ENCODE results near the gene NCR1.
"Not testable (repeated sequence)": the region's sequence is repeated elsewhere in the genome, so short reads cannot be mapped to it uniquely, and the experiment has no call there.

Gene NCR1

GRCh38 chr19:54923276-54923675, 17.3 kb downstream of the NCR1 start:
- TF ChIP-seq, protein P1, sequence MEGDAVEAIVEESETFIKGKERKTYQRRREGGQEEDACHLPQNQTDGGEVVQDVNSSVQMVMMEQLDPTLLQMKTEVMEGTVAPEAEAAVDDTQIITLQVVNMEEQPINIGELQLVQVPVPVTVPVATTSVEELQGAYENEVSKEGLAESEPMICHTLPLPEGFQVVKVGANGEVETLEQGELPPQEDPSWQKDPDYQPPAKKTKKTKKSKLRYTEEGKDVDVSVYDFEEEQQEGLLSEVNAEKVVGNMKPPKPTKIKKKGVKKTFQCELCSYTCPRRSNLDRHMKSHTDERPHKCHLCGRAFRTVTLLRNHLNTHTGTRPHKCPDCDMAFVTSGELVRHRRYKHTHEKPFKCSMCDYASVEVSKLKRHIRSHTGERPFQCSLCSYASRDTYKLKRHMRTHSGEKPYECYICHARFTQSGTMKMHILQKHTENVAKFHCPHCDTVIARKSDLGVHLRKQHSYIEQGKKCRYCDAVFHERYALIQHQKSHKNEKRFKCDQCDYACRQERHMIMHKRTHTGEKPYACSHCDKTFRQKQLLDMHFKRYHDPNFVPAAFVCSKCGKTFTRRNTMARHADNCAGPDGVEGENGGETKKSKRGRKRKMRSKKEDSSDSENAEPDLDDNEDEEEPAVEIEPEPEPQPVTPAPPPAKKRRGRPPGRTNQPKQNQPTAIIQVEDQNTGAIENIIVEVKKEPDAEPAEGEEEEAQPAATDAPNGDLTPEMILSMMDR (IDR thresholded peaks at IDR 0.05; ENCODE audit: low read depth, low read length, missing control alignments), result no peak
- no peak for DNase-seq
- no peaks in the 10 kb centered on the region for H3K36me3 ChIP-seq (replicated peaks)

GRCh38 chr19:54928299-54928698, 22.4 kb downstream of the NCR1 start:
- no peaks in the 10 kb centered on the region for H3K27me3 ChIP-seq (replicated peaks)
- TF ChIP-seq, protein P1 (IDR thresholded peaks at IDR 0.05; ENCODE audit: low read depth, low read length, missing control alignments), result no peak
- no peaks in the 10 kb centered on the region for H3K36me3 ChIP-seq (replicated peaks)
- no peak overlapping the region for H3K27ac ChIP-seq
- no peak overlapping the region for H3K4me3 ChIP-seq (ENCODE audit: low read depth, low read length)
- DNase-seq, result no peak
- in situ Hi-C loops (cut with HindIII; ENCODE audit: low pct_ligation_motif_present, low sequenced_read_pairs), result no loop called here

More at GRCh38 chr19:54923276-54923675, 17.3 kb downstream of the NCR1 start:
- in situ Hi-C loops (cut with HindIII; ENCODE audit: low pct_ligation_motif_present, low sequenced_read_pairs), result no loop called here
- H3K27me3 ChIP-seq (replicated peaks), result no peaks in the 10 kb centered on the region
- H3K4me3 ChIP-seq (ENCODE audit: low read depth, low read length), result no peak overlapping the region
- H3K27ac ChIP-seq, result no peak overlapping the region

DNA sequence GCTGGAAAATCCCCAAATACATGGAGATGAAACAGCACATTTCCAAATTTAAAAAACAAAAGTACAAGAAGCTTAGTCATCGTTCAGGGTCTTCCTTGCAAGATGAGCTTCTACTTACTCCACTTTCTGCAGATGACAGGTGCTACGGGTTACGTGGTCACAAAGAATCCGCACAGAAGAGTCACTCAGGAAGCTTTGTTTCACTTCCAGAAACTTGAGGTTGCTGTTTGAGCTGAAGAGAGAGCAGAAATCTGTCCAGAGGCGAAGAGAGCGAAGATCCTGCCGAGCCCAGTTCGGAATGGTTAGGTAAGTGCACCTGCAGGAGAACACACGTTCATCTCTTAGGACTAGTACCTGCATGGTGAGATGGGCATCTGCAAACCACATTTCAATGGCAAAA, 32.0 kb downstream of the NCR1 start:
- TF ChIP-seq, protein P1 (IDR thresholded peaks at IDR 0.05; ENCODE audit: low read depth, low read length, missing control alignments), result no peak
- Histone ChIP-seq H3K4me3 (ENCODE audit: low read depth, low read length) (no peak overlapping the region), H3K27me3 (replicated peaks) (no peaks in the 10 kb centered on the region), H3K36me3 (replicated peaks) (no peaks in the 10 kb centered on the region), H3K27ac (no peak overlapping the region)
- in situ Hi-C loops (cut with HindIII; ENCODE audit: low pct_ligation_motif_present, low sequenced_read_pairs), result no loop called here
- DNase-seq, result no peak

DNA sequence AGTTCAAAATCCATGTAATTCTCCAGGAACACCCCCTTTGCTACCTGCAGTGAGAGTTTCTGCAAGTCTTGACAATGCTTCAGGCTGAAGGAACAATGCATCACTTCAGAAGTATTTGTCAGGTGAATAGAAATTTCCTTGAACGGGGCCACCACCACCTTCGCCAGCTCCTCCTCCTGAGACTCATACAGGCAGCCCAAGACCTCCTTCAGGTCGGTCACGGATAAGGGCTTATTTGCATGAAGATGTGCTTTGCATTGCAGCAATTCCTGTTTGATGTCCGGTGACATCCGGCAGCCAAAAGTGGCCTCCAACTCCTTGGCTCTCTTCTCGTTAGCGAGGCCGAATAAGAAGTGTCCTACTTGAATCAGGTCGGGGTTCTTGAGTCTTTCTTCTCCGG, 33.0 kb downstream of the NCR1 start:
- in situ Hi-C loops (cut with HindIII; ENCODE audit: low pct_ligation_motif_present, low sequenced_read_pairs), result no loop called here
- H3K27me3 ChIP-seq (replicated peaks), result no peaks in the 10 kb centered on the region
- H3K4me3 ChIP-seq (ENCODE audit: low read depth, low read length), result no peak overlapping the region
- no peak overlapping the region for H3K27ac ChIP-seq
- no peak for DNase-seq
- TF ChIP-seq, protein P1 (IDR thresholded peaks at IDR 0.05; ENCODE audit: low read depth, low read length, missing control alignments), result no peak
- H3K36me3 ChIP-seq (replicated peaks), result no peaks in the 10 kb centered on the region

DNA sequence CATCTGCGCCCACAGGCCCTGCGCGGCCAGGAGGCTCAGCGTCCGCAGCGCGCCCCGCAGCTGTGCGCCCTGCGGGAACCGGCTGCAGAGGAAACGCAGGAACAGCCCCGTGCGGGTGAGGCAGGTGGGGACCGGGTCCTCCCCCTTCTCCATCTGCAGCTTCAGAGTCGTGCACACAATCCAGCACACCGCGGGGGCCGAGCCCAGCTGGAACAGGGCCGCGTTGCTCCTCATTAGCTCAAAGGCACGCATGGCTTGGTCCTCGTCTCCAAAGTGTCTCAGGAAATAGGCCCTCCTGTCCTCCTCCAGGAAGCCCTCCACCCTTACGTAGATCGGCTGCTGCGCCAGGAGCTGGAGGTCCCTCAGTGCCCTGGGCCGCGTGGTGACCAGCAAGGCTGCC, 33.6 kb downstream of the NCR1 start:
- in situ Hi-C loops (cut with HindIII; ENCODE audit: low pct_ligation_motif_present, low sequenced_read_pairs); H3K4me3 ChIP-seq (ENCODE audit: low read depth, low read length); H3K27me3 ChIP-seq (replicated peaks); H3K36me3 ChIP-seq (replicated peaks); H3K27ac ChIP-seq; DNase-seq: not testable (repeated sequence)

GRCh38 chr19:54943772-54944361, 37.9 kb downstream of the NCR1 start:
- H3K36me3 ChIP-seq (replicated peaks); H3K4me3 ChIP-seq (ENCODE audit: low read depth, low read length); H3K27me3 ChIP-seq (replicated peaks); in situ Hi-C loops (cut with HindIII; ENCODE audit: low pct_ligation_motif_present, low sequenced_read_pairs); H3K27ac ChIP-seq; DNase-seq: not testable (repeated sequence)

- in situ Hi-C loops (cut with HindIII; ENCODE audit: low pct_ligation_motif_present, low sequenced_read_pairs), result no loop called here
- no peaks in the 10 kb centered on the region for H3K27me3 ChIP-seq (replicated peaks)
- H3K4me3 ChIP-seq (ENCODE audit: low read depth, low read length), result no peak within 1 kb of the TSS
- H3K36me3 ChIP-seq (replicated peaks), result no peaks in the 10 kb centered on the region
- H3K27ac ChIP-seq, result no peak within 1 kb of the TSS
- TF ChIP-seq, protein P1 (IDR thresholded peaks at IDR 0.05; ENCODE audit: low read depth, low read length, missing control alignments), result no peak
- DNase-seq, result no peak
Observed at GRCh38 chr19:54947381-54947780, 41.4 kb downstream of the NCR1 start, which contains the start of gene NLRP7. NLRP7 (minus strand) TSS chr19:54947530.
